MM.1S (cell line): ENCODE results near the gene FAM53A.

ENCODE experiments used
- DNase-seq: peaks from one replicate; pipeline ENCODE4 v3.0.0-alpha.2; 2015
- H2AFZ ChIP-seq: fragments of 300-600 bp; sonication (generic); 2 replicates; pipeline ENCODE4 v1.6.0; 2016; ENCODE audit warnings: antibody characterized with exemption, low read length
- H3F3A ChIP-seq: fragments of 300-600 bp; sonication (generic); 2 replicates; pipeline ENCODE4 v1.6.1; 2016; ENCODE audit warnings: mild to moderate bottlenecking, antibody characterized with exemption, low read length, moderate library complexity, mixed read lengths; ENCODE audit not compliant: insufficient read depth
- H3K27ac ChIP-seq: fragments of 300-600 bp; sonication (generic); 2 replicates; pipeline ENCODE4 v1.5.1; 2016; ENCODE audit warnings: mild to moderate bottlenecking, low read length
- H3K27me3 ChIP-seq: fragments of 300-600 bp; sonication (generic); replicated peaks from 2 replicates; pipeline ENCODE4 v1.6.0; 2016; ENCODE audit warnings: low read length; ENCODE audit not compliant: insufficient read depth
- H3K36me3 ChIP-seq: fragments of 300-600 bp; sonication (generic); replicated peaks from 2 replicates; pipeline ENCODE4 v1.6.1; 2016; ENCODE audit warnings: mild to moderate bottlenecking, low read length, mixed read lengths; ENCODE audit not compliant: insufficient read depth
- H3K4me1 ChIP-seq: fragments of 300-600 bp; sonication (generic); 2 replicates; pipeline ENCODE4 v1.6.1; 2016; ENCODE audit warnings: low read length, mixed read lengths
- H3K4me2 ChIP-seq: fragments of 300-600 bp; sonication (generic); 2 replicates; pipeline ENCODE4 v1.6.0; 2016; ENCODE audit warnings: low read depth, low read length
- H3K4me3 ChIP-seq: fragments of 300-600 bp; sonication (generic); 2 replicates; pipeline ENCODE4 v1.5.1; 2016; ENCODE audit warnings: low read length, mixed read lengths
- H3K79me2 ChIP-seq: fragments of 300-600 bp; sonication (generic); 2 replicates; pipeline ENCODE4 v1.6.1; 2016; ENCODE audit warnings: mixed run types, low read length, mixed read lengths
- H3K9ac ChIP-seq: fragments of 300-600 bp; sonication (generic); 2 replicates; pipeline ENCODE4 v1.6.1; 2016; ENCODE audit warnings: low read length, mixed read lengths
- H3K9me2 ChIP-seq: fragments of 300-600 bp; sonication (generic); replicated peaks from 2 replicates; pipeline ENCODE4 v1.6.1; 2016; ENCODE audit warnings: mild to moderate bottlenecking, low read length, mixed read lengths; ENCODE audit not compliant: insufficient read depth
- H3K9me3 ChIP-seq: fragments of 300-600 bp; sonication (generic); replicated peaks from 2 replicates; pipeline ENCODE4 v1.6.1; 2016; ENCODE audit warnings: mild to moderate bottlenecking, low read length, mixed read lengths; ENCODE audit not compliant: insufficient read depth
- H4K20me1 ChIP-seq: fragments of 300-600 bp; sonication (generic); 2 replicates; pipeline ENCODE4 v1.6.1; 2016; ENCODE audit warnings: mild to moderate bottlenecking, low read length, moderate library complexity, mixed read lengths; ENCODE audit not compliant: insufficient read depth
- CTCF ChIP-seq: fragments of 300-600 bp; sonication (generic); IDR thresholded peaks from 2 replicates; pipeline ENCODE4 v1.5.1; 2016; ENCODE audit warnings: antibody characterized with exemption, low read length, mixed read lengths
- EZH2 ChIP-seq: fragments of 300-600 bp; sonication (generic); optimal IDR thresholded peaks from 2 replicates; pipeline ENCODE3; 2017; ENCODE audit warnings: low read depth, mild to moderate bottlenecking, antibody characterized with exemption, low read length, mixed read lengths
- EZH2phosphoT487 ChIP-seq: fragments of 300-600 bp; sonication (generic); IDR thresholded peaks from 2 replicates; pipeline ENCODE4 v1.6.1; 2018; ENCODE audit warnings: antibody characterized with exemption, low read length

FAM53A gene

GRCh38 chr4:1596393-1596792 lies 87.7 kb downstream of the FAM53A start:
- no peak for DNase-seq
- H3K9ac ChIP-seq: no peak overlapping the region
- H3K9me3 ChIP-seq: no peaks in the 10 kb centered on the region
- H3K36me3 ChIP-seq: no peaks in the 10 kb centered on the region
- H2AFZ ChIP-seq: no peak overlapping the region
- H4K20me1 ChIP-seq: no peaks in the 10 kb centered on the region
- H3F3A ChIP-seq: no peaks in the 10 kb centered on the region
- no peaks in the 10 kb centered on the region for H3K9me2 ChIP-seq
- H3K4me1 ChIP-seq: no peaks in the 10 kb centered on the region
- H3K27me3 ChIP-seq: peaks cover 8% of the 10 kb centered on the region; the same call in 1 of the 2 replicates
- no peak overlapping the region for H3K4me2 ChIP-seq
- no peak overlapping the region for H3K4me3 ChIP-seq
- no peak overlapping the region for H3K27ac ChIP-seq
- TF ChIP-seq EZH2: no peak
- no peaks in the 10 kb centered on the region for H3K79me2 ChIP-seq

GRCh38 chr4:1595789-1596325 lies 88.3 kb downstream of the FAM53A start:
- no peak for DNase-seq
- no peaks in the 10 kb centered on the region for H3K4me1 ChIP-seq
- no peak overlapping the region for H3K9ac ChIP-seq
- no peaks in the 10 kb centered on the region for H3K36me3 ChIP-seq
- no peaks in the 10 kb centered on the region for H3K9me3 ChIP-seq
- peaks cover 8% of the 10 kb centered on the region; the same call in 1 of the 2 replicates for H3K27me3 ChIP-seq
- H4K20me1 ChIP-seq: no peaks in the 10 kb centered on the region
- H3K79me2 ChIP-seq: no peaks in the 10 kb centered on the region
- no peak overlapping the region for H3K4me2 ChIP-seq
- TF ChIP-seq EZH2phosphoT487: no peak
- no peak for TF ChIP-seq EZH2
- TF ChIP-seq CTCF: no peak
- H3K4me3 ChIP-seq: no peak overlapping the region
- no peaks in the 10 kb centered on the region for H3F3A ChIP-seq
- no peak overlapping the region for H3K27ac ChIP-seq
- H2AFZ ChIP-seq: no peak overlapping the region
- no peaks in the 10 kb centered on the region for H3K9me2 ChIP-seq

GRCh38 chr4:1594871-1595788 lies 89.0 kb downstream of the FAM53A start:
- Histone ChIP-seq H3K27me3 (peaks cover 8% of the 10 kb centered on the region; the same call in 1 of the 2 replicates), H3K36me3 (no peaks in the 10 kb centered on the region), H3K79me2 (no peaks in the 10 kb centered on the region), H3K4me1 (no peaks in the 10 kb centered on the region), H3K4me2 (no peak overlapping the region), H3K4me3 (no peak overlapping the region), H3K9me2 (no peaks in the 10 kb centered on the region), H4K20me1 (no peaks in the 10 kb centered on the region), H2AFZ (no peak overlapping the region), H3K9me3 (no peaks in the 10 kb centered on the region), H3K27ac (no peak overlapping the region), H3F3A (no peaks in the 10 kb centered on the region), H3K9ac (no peak overlapping the region)
- TF ChIP-seq CTCF (no peak), EZH2phosphoT487 (no peak), EZH2 (no peak)
- no peak for DNase-seq
